Endothelial cell of umbilical vein (primary cell): ENCODE data around the gene HMGXB3. TPM values are rescaled to one million over a fixed set of nuclear protein-coding genes. Genes with fewer than 3 reads are reported as not detected.

Source experiments
- BruUV-seq: library from RNA; stranded (reverse); fragments of 400-500 nt; replicated peaks from 2 replicates; lab custom pipeline; 2021; lab: Mats Ljungman, UMichigan
- CTCF ChIA-PET: fragments of 300-600, 350-600 bp; sonication (Branson Sonifier 250); formaldehyde crosslinking; loops from one replicate; lab custom pipeline; 2021; ENCODE audit warnings: antibody characterized with exemption, inconsistent platforms; lab: Charles Lee
- POLR2A ChIA-PET: fragments of 300-600, 350-600 bp; sonication (Branson Sonifier 250); formaldehyde crosslinking; loops from one replicate; lab custom pipeline; 2021; ENCODE audit warnings: antibody characterized with exemption, inconsistent platforms; lab: Charles Lee
- DNase-seq: peaks from one replicate; pipeline ENCODE4 v3.0.0-alpha.2; 2011; ENCODE audit warnings: low read depth, low spot score
- FAIRE-seq: peaks from 2 replicates; lab custom pipeline; 2011; peaks lifted over from hg19 to GRCh38; lab: Jason Lieb, UNC
- H2AFZ ChIP-seq: 2 replicates; pipeline ENCODE4 v1.6.0; 2012; ENCODE audit warnings: low read depth, low read length, control low read depth, inconsistent platforms
- H3K27ac ChIP-seq: 2 replicates; pipeline ENCODE4 v1.5.1; 2011; ENCODE audit warnings: low read depth, mild to moderate bottlenecking, control low read depth, low read length, moderate library complexity; ENCODE audit not compliant: insufficient read depth
- H3K27me3 ChIP-seq, 2 experiments: 2 replicates each; pipeline versions ENCODE4 v1.6.0 to v1.6.1; 2011; ENCODE audit warnings: low read length in 2 of 2, mixed read lengths in 1 of 2; ENCODE audit not compliant: control insufficient read depth in 2 of 2, insufficient read depth in 2 of 2
- H3K36me3 ChIP-seq, 2 experiments: 2 replicates in 1 of 2; 3 replicates in 1 of 2; pipeline ENCODE4 v1.5.1; 2011; ENCODE audit warnings: low read length in 2 of 2, mild to moderate bottlenecking in 1 of 2, moderate library complexity in 1 of 2; ENCODE audit not compliant: control insufficient read depth in 2 of 2, insufficient read depth in 2 of 2; ENCODE audit errors: extremely low read depth in 1 of 2
- H3K4me1 ChIP-seq: 3 replicates; pipeline ENCODE4 v1.5.1; 2011; ENCODE audit warnings: mild to moderate bottlenecking, low read length; ENCODE audit not compliant: control insufficient read depth, insufficient read depth; ENCODE audit errors: extremely low read depth
- H3K4me2 ChIP-seq: 2 replicates; pipeline ENCODE4 v1.6.1; 2011; ENCODE audit warnings: low read length, control low read depth, mixed read lengths; ENCODE audit not compliant: insufficient read depth
- H3K4me3 ChIP-seq, 3 experiments: fragments of 200-600 bp in 1 of 3; sonication (generic), shearing (Covaris generic) in 1 of 3; replicated peaks in 1 of 3; 2 replicates each; pipeline ENCODE4 v1.5.1; 2011 to 2016; ENCODE audit warnings: control low read depth in 3 of 3, low read length in 3 of 3, mild to moderate bottlenecking in 2 of 3, inconsistent platforms in 1 of 3, low read depth in 1 of 3, moderate library complexity in 1 of 3; ENCODE audit not compliant: insufficient read depth in 1 of 3
- H3K79me2 ChIP-seq: 2 replicates; pipeline ENCODE4 v1.6.0; 2012; ENCODE audit warnings: low read length, inconsistent platforms; ENCODE audit not compliant: control insufficient read depth, insufficient read depth
- H3K9ac ChIP-seq: replicated peaks from 2 replicates; pipeline ENCODE3; 2011; ENCODE audit warnings: low read length, control low read depth; ENCODE audit not compliant: insufficient read depth; ENCODE audit errors: extremely low read depth
- H3K9me1 ChIP-seq: replicated peaks from 3 replicates; pipeline ENCODE4 v1.6.0; 2011; ENCODE audit warnings: mild to moderate bottlenecking, low read length; ENCODE audit not compliant: control insufficient read depth, insufficient read depth; ENCODE audit errors: extremely low read depth
- H3K9me3 ChIP-seq: replicated peaks from 2 replicates; pipeline ENCODE4 v1.5.1; 2012; ENCODE audit warnings: low read length, inconsistent platforms; ENCODE audit not compliant: control insufficient read depth, insufficient read depth
- H4K20me1 ChIP-seq: replicated peaks from 2 replicates; pipeline ENCODE3; 2011; ENCODE audit warnings: mild to moderate bottlenecking, low read length; ENCODE audit not compliant: control insufficient read depth, insufficient read depth; ENCODE audit errors: extremely low read depth
- EZH2 ChIP-seq: IDR thresholded peaks from 2 replicates; pipeline ENCODE4 v1.6.1; 2012; ENCODE audit warnings: borderline replicate concordance, low read depth, mild to moderate bottlenecking, moderate library complexity, low read length, inconsistent platforms; ENCODE audit not compliant: severe bottlenecking
- GATA2 ChIP-seq: IDR thresholded peaks from 2 replicates; pipeline ENCODE4 v1.7.0; 2011; ENCODE audit warnings: low read depth, mild to moderate bottlenecking, moderate library complexity, mixed read lengths, low read length; ENCODE audit not compliant: insufficient read length, insufficient read depth
- POLR2AphosphoS5 ChIP-seq: IDR thresholded peaks from 2 replicates; pipeline ENCODE4 v1.6.1; 2012; ENCODE audit warnings: low read depth, mild to moderate bottlenecking, control low read depth, low read length, moderate library complexity; ENCODE audit not compliant: insufficient read depth
- dilution Hi-C: fragments of 300-500 bp; cut with MboI; formaldehyde crosslinking; loops from one replicate; pipeline ENCODE4 v1.15.0; 2019; ENCODE audit warnings: low sequenced_read_pairs; ENCODE audit not compliant: extremely low pct_ligation_motif_present
- intact Hi-C: fragments of 100-400 bp; cut with micrococcal nuclease; formaldehyde crosslinking; loops from one replicate; pipeline ENCODE4 v1.10.0; 2022
- polyA plus RNA-seq, 4 experiments: library from polyadenylated mRNA; depleted of rRNA in 3 of 4; stranded (reverse) in 3 of 4; unstranded in 1 of 4; fragments of >200 nt; gene quantifications; 2 replicates each; pipeline versions ENCODE4 v1.2.1 to v1.2.3, GENCODE V29; 2011 to 2012; ENCODE audit warnings: missing spikeins in 1 of 4
- total RNA-seq: library from RNA; stranded (reverse); gene quantifications from 2 replicates; pipeline ENCODE4 v1.2.3, GENCODE V29; 2021
- TF ChIP-seq, protein P1 (sequence below), 2 donors: IDR thresholded peaks; 1 replicate in 1 of 2; 2 replicates in 1 of 2; pipeline ENCODE4 v1.5.1; 2011; ENCODE audit warnings: low read length in 2 of 2, mild to moderate bottlenecking in 2 of 2, moderate library complexity in 2 of 2, control low read depth in 1 of 2, inconsistent platforms in 1 of 2, low read depth in 1 of 2; ENCODE audit not compliant: insufficient read depth in 1 of 2; ENCODE audit errors: extremely low read depth in 1 of 2
- TF ChIP-seq, protein P2 (sequence below): IDR thresholded peaks from 2 replicates; pipeline ENCODE4 v1.6.1; 2011; ENCODE audit not compliant: insufficient read depth, insufficient read length

HMGXB3 gene
- total and polyA plus RNA-seq, 2 donors (not counting 3 experiments of a cell fraction or from before 2014, with no cell fraction given): 34.8 to 52.6 TPM

DNA sequence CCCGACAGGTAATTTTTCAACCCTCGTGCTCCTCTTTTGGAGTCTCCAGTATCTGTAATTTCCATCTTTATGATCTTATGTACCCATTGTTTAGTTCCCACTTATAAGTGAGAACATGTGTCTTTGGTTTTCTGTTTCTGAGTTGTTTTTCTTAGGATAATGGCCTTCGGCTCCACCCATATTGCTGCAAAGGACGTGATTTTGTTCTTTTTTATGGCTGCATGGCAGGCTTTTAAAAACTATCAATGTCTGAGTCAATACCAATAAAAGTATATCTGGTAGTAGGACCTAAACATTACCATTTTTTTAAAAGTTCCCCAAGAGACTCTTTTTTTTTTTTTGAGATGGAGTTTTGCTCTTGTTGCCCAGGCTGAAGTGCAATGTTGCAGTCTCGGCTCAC is 43.9 kb upstream of the HMGXB3 start:
- no peaks in the 10 kb centered on the region for H3K36me3 ChIP-seq
- intact Hi-C loops: no loop called here
- ChIA-PET CTCF (interaction anchor here (1.0 to 13.6 kb wide), 3 partner anchors 29 to 106 kb away, joined by 3 to 208 read pairs (median 149); no protein-coding TSS in a partner anchor), POLR2A (no interaction called here)
- H3K79me2 ChIP-seq: no peaks in the 10 kb centered on the region
- peaks cover 18% of the 10 kb centered on the region for H3K4me1 ChIP-seq
- no TSS peak for BruUV-seq
- no peak overlapping the region for H3K27ac ChIP-seq
- TF ChIP-seq POLR2AphosphoS5 (no peak), EZH2 (no peak), GATA2 (no peak)
- TF ChIP-seq, protein P1, sequence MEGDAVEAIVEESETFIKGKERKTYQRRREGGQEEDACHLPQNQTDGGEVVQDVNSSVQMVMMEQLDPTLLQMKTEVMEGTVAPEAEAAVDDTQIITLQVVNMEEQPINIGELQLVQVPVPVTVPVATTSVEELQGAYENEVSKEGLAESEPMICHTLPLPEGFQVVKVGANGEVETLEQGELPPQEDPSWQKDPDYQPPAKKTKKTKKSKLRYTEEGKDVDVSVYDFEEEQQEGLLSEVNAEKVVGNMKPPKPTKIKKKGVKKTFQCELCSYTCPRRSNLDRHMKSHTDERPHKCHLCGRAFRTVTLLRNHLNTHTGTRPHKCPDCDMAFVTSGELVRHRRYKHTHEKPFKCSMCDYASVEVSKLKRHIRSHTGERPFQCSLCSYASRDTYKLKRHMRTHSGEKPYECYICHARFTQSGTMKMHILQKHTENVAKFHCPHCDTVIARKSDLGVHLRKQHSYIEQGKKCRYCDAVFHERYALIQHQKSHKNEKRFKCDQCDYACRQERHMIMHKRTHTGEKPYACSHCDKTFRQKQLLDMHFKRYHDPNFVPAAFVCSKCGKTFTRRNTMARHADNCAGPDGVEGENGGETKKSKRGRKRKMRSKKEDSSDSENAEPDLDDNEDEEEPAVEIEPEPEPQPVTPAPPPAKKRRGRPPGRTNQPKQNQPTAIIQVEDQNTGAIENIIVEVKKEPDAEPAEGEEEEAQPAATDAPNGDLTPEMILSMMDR (IDR thresholded peaks at IDR 0.05; ENCODE audit: extremely low read depth in 1 of 2, insufficient read depth in 1 of 2, low read depth in 1 of 2, low read length in 2 of 2): no peak
- TF ChIP-seq, protein P2, sequence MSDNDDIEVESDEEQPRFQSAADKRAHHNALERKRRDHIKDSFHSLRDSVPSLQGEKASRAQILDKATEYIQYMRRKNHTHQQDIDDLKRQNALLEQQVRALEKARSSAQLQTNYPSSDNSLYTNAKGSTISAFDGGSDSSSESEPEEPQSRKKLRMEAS: no peak
- H3K9ac ChIP-seq: no peak overlapping the region
- DNase-seq (no peak), FAIRE-seq (no peak)
- H3K4me3 ChIP-seq: no peak overlapping the region
- H3K27me3 ChIP-seq: no peaks in the 10 kb centered on the region
- dilution Hi-C loops: no loop called here
- no peak overlapping the region for H2AFZ ChIP-seq
- no peaks in the 10 kb centered on the region for H3K9me1 ChIP-seq
- no peaks in the 10 kb centered on the region for H4K20me1 ChIP-seq
- H3K4me2 ChIP-seq: no peak overlapping the region
- no peaks in the 10 kb centered on the region for H3K9me3 ChIP-seq
